Hepatocyte (in vitro differentiated cells): ENCODE data around the gene NPTXR. TPM values are rescaled to one million over a fixed set of nuclear protein-coding genes. Genes with fewer than 3 reads are reported as not detected.

Experiments
- DNase-seq: peaks from one replicate; pipeline ENCODE4 v3.0.0-alpha.2; 2016; ENCODE audit warnings: low spot score
- H2AFZ ChIP-seq: fragments of 200-600 bp; sonication (generic); 2 replicates; pipeline ENCODE4 v1.6.0; 2016; ENCODE audit warnings: antibody characterized with exemption, mild to moderate bottlenecking
- H3K27ac ChIP-seq: fragments of 200-600 bp; sonication (generic); 2 replicates; pipeline ENCODE4 v1.5.1; 2016; ENCODE audit warnings: mild to moderate bottlenecking
- H3K27me3 ChIP-seq: fragments of 200-600 bp; sonication (generic); 2 replicates; pipeline ENCODE4 v1.6.1; 2016
- H3K36me3 ChIP-seq: fragments of 200-600 bp; sonication (generic); replicated peaks from 2 replicates; pipeline ENCODE4 v1.5.1; 2016; ENCODE audit warnings: low read depth; ENCODE audit not compliant: insufficient read depth
- H3K4me1 ChIP-seq: fragments of 200-600 bp; sonication (generic); 2 replicates; pipeline ENCODE4 v1.5.1; 2016; ENCODE audit warnings: mild to moderate bottlenecking, moderate library complexity; ENCODE audit not compliant: insufficient read depth
- H3K4me2 ChIP-seq: fragments of 200-600 bp; sonication (generic); 2 replicates; pipeline ENCODE4 v1.6.0; 2016
- H3K4me3 ChIP-seq: fragments of 200-600 bp; sonication (generic); 2 replicates; pipeline ENCODE4 v1.5.1; 2016; ENCODE audit warnings: mild to moderate bottlenecking
- H3K79me2 ChIP-seq: fragments of 200-600 bp; sonication (generic); 2 replicates; pipeline ENCODE4 v1.6.0; 2017; ENCODE audit warnings: mild to moderate bottlenecking
- H3K9me2 ChIP-seq: fragments of 200-600 bp; sonication (generic); replicated peaks from 2 replicates; pipeline ENCODE4 v1.6.0; 2017; ENCODE audit warnings: mild to moderate bottlenecking; ENCODE audit not compliant: insufficient read depth
- H3K9me3 ChIP-seq: fragments of 200-600 bp; sonication (generic); 2 replicates; pipeline ENCODE4 v1.5.1; 2016; ENCODE audit warnings: low read depth, mild to moderate bottlenecking
- H4K20me1 ChIP-seq: fragments of 200-600 bp; sonication (generic); 2 replicates; pipeline ENCODE4 v1.6.0; 2016; ENCODE audit warnings: mild to moderate bottlenecking; ENCODE audit not compliant: insufficient read depth, poor library complexity, severe bottlenecking
- CTCF ChIP-seq: fragments of 200-600 bp; sonication (generic); IDR thresholded peaks from 2 replicates; pipeline ENCODE4 v1.5.1; 2016; ENCODE audit warnings: antibody characterized with exemption, mild to moderate bottlenecking; ENCODE audit not compliant: poor library complexity
- EZH2 ChIP-seq: fragments of 200-600 bp; sonication (generic); IDR thresholded peaks from 2 replicates; pipeline ENCODE4 v1.6.1; 2016; ENCODE audit warnings: antibody characterized with exemption, mild to moderate bottlenecking, borderline replicate concordance
- EZH2phosphoT487 ChIP-seq: fragments of 200-600 bp; sonication (generic); IDR thresholded peaks from one replicate; pipeline ENCODE4 v1.6.1; 2018; ENCODE audit warnings: antibody characterized with exemption, mild to moderate bottlenecking, low read depth, moderate library complexity; ENCODE audit not compliant: unreplicated experiment, severe bottlenecking
- WGBS: methylation state at CpG from one replicate; pipeline ENCODE4 v1.1.6; 2016; ENCODE audit warnings: low lambda C conversion rate; ENCODE audit errors: missing lambda C conversion rate; 5-methylcytosine and 5-hydroxymethylcytosine counted together
- polyA plus RNA-seq: library from polyadenylated mRNA; unstranded; fragments of >200 nt; fragmentation: Nextera tagmentation; extraction: Ambion mirVana; gene quantifications from 2 replicates; pipeline ENCODE4 v1.2.1, GENCODE V29; 2016
- total RNA-seq: library from RNA; depleted of rRNA; stranded (reverse); fragments of >200 nt; gene quantifications from 2 replicates; pipeline ENCODE4 v1.2.3, GENCODE V29; 2014

NPTXR gene
- total and polyA plus RNA-seq, 2 experiments from 2014 or later, result 3.3 to 3.8 TPM

DNA sequence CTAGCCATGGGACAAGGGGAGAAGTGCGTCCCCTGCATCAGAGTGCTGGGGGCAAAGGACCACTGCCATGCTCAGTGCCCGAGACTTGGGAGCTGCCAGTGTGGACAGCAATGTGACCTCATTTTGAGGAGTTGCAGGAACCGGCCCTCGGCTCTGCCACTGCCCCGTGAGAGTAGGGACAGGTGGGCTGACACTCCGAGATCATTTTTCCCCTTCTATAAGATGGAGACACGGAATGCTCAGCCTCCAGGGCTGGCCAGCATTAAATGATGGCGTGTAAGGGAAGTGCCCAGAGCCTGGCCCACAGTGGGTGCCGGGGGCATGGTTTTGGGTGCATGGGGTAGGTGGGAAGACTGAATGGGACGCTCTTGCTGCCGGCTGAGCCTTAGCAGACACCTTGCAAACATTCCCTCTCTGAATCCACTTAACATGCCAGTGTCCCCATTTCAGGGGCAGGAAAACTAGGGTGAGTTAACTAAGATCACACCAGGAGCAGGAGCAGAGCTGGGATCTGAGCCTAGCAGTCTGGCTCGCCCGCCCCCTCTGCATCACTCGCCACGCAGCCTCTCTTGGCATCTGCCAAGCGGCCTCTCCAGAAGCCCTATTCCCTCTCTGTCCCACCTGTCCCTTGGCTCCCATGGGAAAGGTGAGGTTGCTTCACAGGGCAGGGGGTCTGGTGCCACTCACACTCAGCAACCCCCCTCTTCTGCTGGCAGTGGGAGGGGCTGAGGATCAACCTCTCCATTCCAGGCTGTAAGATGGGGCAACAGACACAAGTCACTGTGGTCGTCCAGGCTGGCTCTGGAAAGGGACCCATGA is 13.6 kb downstream of the NPTXR start:
- Histone ChIP-seq H3K4me3 (no peak overlapping the region), H3K79me2 (no peaks in the 10 kb centered on the region), H3K4me1 (no peaks in the 10 kb centered on the region), H3K27ac (no peak overlapping the region), H3K9me2 (no peaks in the 10 kb centered on the region), H3K4me2 (no peak overlapping the region), H4K20me1 (no peaks in the 10 kb centered on the region), H3K27me3 (no peaks in the 10 kb centered on the region), H3K9me3 (no peaks in the 10 kb centered on the region), H3K36me3 (no peaks in the 10 kb centered on the region), H2AFZ (no peak overlapping the region)
- WGBS, result 90% methylated on average over 17 of the region's 17 CpGs
- TF ChIP-seq CTCF, result no peak
- no peak for TF ChIP-seq EZH2phosphoT487
- TF ChIP-seq EZH2, result no peak
- DNase-seq, result no peak

GRCh38 chr22:38829485-38829884 is 14.3 kb downstream of the NPTXR start:
- Histone ChIP-seq H3K79me2 (no peaks in the 10 kb centered on the region), H3K4me1 (no peaks in the 10 kb centered on the region), H3K4me2 (no peak overlapping the region), H3K27ac (no peak overlapping the region), H3K4me3 (no peak overlapping the region), H3K36me3 (no peaks in the 10 kb centered on the region), H3K27me3 (no peaks in the 10 kb centered on the region), H3K9me3 (no peaks in the 10 kb centered on the region), H3K9me2 (no peaks in the 10 kb centered on the region), H2AFZ (no peak overlapping the region), H4K20me1 (no peaks in the 10 kb centered on the region)
- DNase-seq, result no peak
- 79% methylated on average over 4 of the region's 4 CpGs for WGBS
- TF ChIP-seq EZH2phosphoT487 (no peak), CTCF (no peak), EZH2 (no peak)

DNA sequence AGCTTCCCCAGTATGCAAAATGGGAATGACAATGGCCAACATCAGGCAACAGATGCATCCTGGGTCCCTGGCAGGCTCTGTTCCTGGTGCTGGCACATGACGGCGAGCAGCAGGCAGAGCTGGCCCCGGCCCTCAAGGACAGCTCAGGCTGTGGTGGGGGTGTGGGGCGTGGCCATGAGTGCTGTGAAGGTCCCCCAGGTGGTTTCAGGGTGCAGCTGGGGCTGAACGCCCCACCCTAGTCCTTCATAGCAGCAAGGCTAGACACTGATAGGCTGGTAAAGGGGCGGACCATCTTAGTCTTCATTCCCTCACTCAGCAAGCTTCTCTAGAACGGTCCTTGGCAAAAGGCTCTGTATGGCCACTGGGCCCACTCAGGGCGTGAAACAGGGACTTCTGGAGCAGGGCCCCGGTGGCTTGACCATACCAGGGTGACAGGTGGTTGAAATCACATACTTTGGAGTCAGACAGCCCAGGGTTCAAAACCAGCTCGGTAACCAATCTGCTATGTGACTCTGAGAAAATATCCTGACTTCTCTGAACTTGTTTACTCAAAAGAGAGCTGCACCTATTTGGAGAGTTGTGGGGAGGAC is 15.1 kb downstream of the NPTXR start:
- no peaks in the 10 kb centered on the region for H3K27me3 ChIP-seq
- no peak overlapping the region for H3K4me3 ChIP-seq
- H2AFZ ChIP-seq, result no peak overlapping the region
- H3K4me1 ChIP-seq, result no peaks in the 10 kb centered on the region
- H3K36me3 ChIP-seq, result no peaks in the 10 kb centered on the region
- H3K9me2 ChIP-seq, result no peaks in the 10 kb centered on the region
- TF ChIP-seq EZH2phosphoT487 (no peak), CTCF (no peak), EZH2 (no peak)
- H3K79me2 ChIP-seq, result no peaks in the 10 kb centered on the region
- H3K9me3 ChIP-seq, result no peaks in the 10 kb centered on the region
- no peaks in the 10 kb centered on the region for H4K20me1 ChIP-seq
- H3K4me2 ChIP-seq, result no peak overlapping the region
- H3K27ac ChIP-seq, result no peak overlapping the region
- 90% methylated on average over 10 of the region's 10 CpGs for WGBS
- no peak for DNase-seq
